A549 (cell line): ENCODE results near the gene TTLL11.

ENCODE experiments used
- CHD4 ChIP-seq: fragments of 200-600 bp; sonication (generic); IDR thresholded peaks from 2 replicates; pipeline ENCODE4 v1.6.1; 2016; ENCODE audit warnings: antibody characterized with exemption, mild to moderate bottlenecking, borderline replicate concordance
- KDM1A ChIP-seq: fragments of 200-600 bp; sonication (generic); IDR thresholded peaks from 2 replicates; pipeline ENCODE4 v1.6.1; 2016; ENCODE audit warnings: low read depth, mild to moderate bottlenecking
- NR3C1 ChIP-seq: fragments of >200 bp; sonication (Bioruptor Twin); formaldehyde crosslinking; IDR thresholded peaks from 3 replicates; pipeline ENCODE4 v1.6.1; 2017
- PHF8 ChIP-seq: fragments of 200-600 bp; sonication (generic); IDR thresholded peaks from 2 replicates; pipeline ENCODE4 v1.6.1; 2016; ENCODE audit warnings: low read depth, mild to moderate bottlenecking, antibody characterized with exemption, moderate library complexity, borderline replicate concordance
- POLR2A ChIP-seq: IDR thresholded peaks from 2 replicates; pipeline ENCODE4 v1.6.1; 2012; ENCODE audit warnings: mild to moderate bottlenecking, low read length
- POLR2AphosphoS2 ChIP-seq: conservative IDR thresholded peaks from 2 replicates; pipeline ENCODE4 v1.6.1; 2012; ENCODE audit warnings: low read length, improper control_type of control experiment, inconsistent platforms
- SMC3 ChIP-seq: fragments of >200 bp; sonication (Bioruptor Twin); formaldehyde crosslinking; IDR thresholded peaks from 3 replicates; pipeline ENCODE4 v1.6.1; 2018; ENCODE audit warnings: inconsistent platforms
- TF ChIP-seq, protein P1 (sequence below): fragments of >200 bp; sonication (Bioruptor Twin); formaldehyde crosslinking; IDR thresholded peaks from 3 replicates; pipeline ENCODE4 v1.5.1; 2016
- TF ChIP-seq, protein P2 (sequence below): fragments of 200-600 bp; sonication (generic); IDR thresholded peaks from 2 replicates; pipeline ENCODE4 v1.6.1; 2016; ENCODE audit warnings: antibody characterized with exemption, mild to moderate bottlenecking, moderate library complexity

DNA sequence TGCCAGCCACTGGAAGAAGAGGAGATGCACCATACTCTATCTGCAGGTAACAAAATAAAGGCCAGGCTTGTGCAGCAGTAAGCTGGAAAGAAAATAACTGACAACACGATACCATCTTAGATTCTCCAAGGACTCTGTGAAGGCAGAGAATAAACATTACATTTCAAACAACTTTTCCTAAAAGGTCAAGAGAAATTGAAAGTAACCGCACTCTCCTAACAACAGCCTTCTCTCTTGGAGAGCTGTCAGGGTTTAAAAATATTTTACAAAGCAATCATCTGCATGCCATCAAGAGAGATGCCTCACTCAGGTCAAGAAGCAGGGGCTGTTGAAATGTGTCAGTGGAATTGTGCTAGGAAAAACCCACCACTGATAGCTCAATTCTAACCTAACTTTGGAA lies 13.5 kb upstream of the TTLL11 start:
- no peak for TF ChIP-seq POLR2A
- no peak for TF ChIP-seq NR3C1
- TF ChIP-seq, protein P1, sequence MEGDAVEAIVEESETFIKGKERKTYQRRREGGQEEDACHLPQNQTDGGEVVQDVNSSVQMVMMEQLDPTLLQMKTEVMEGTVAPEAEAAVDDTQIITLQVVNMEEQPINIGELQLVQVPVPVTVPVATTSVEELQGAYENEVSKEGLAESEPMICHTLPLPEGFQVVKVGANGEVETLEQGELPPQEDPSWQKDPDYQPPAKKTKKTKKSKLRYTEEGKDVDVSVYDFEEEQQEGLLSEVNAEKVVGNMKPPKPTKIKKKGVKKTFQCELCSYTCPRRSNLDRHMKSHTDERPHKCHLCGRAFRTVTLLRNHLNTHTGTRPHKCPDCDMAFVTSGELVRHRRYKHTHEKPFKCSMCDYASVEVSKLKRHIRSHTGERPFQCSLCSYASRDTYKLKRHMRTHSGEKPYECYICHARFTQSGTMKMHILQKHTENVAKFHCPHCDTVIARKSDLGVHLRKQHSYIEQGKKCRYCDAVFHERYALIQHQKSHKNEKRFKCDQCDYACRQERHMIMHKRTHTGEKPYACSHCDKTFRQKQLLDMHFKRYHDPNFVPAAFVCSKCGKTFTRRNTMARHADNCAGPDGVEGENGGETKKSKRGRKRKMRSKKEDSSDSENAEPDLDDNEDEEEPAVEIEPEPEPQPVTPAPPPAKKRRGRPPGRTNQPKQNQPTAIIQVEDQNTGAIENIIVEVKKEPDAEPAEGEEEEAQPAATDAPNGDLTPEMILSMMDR, result no peak
- no peak for TF ChIP-seq POLR2AphosphoS2
- no peak for TF ChIP-seq SMC3
- TF ChIP-seq, protein P2, sequence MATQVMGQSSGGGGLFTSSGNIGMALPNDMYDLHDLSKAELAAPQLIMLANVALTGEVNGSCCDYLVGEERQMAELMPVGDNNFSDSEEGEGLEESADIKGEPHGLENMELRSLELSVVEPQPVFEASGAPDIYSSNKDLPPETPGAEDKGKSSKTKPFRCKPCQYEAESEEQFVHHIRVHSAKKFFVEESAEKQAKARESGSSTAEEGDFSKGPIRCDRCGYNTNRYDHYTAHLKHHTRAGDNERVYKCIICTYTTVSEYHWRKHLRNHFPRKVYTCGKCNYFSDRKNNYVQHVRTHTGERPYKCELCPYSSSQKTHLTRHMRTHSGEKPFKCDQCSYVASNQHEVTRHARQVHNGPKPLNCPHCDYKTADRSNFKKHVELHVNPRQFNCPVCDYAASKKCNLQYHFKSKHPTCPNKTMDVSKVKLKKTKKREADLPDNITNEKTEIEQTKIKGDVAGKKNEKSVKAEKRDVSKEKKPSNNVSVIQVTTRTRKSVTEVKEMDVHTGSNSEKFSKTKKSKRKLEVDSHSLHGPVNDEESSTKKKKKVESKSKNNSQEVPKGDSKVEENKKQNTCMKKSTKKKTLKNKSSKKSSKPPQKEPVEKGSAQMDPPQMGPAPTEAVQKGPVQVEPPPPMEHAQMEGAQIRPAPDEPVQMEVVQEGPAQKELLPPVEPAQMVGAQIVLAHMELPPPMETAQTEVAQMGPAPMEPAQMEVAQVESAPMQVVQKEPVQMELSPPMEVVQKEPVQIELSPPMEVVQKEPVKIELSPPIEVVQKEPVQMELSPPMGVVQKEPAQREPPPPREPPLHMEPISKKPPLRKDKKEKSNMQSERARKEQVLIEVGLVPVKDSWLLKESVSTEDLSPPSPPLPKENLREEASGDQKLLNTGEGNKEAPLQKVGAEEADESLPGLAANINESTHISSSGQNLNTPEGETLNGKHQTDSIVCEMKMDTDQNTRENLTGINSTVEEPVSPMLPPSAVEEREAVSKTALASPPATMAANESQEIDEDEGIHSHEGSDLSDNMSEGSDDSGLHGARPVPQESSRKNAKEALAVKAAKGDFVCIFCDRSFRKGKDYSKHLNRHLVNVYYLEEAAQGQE, result no peak
- no peak for TF ChIP-seq KDM1A
- TF ChIP-seq CHD4, result no peak
- no peak for TF ChIP-seq PHF8
